ENCODE data around the gene TYW1B.
"Not testable (repeated sequence)": the region's sequence is repeated elsewhere in the genome, so short reads cannot be mapped to it uniquely, and the experiment has no call there.

The TYW1B gene

DNA sequence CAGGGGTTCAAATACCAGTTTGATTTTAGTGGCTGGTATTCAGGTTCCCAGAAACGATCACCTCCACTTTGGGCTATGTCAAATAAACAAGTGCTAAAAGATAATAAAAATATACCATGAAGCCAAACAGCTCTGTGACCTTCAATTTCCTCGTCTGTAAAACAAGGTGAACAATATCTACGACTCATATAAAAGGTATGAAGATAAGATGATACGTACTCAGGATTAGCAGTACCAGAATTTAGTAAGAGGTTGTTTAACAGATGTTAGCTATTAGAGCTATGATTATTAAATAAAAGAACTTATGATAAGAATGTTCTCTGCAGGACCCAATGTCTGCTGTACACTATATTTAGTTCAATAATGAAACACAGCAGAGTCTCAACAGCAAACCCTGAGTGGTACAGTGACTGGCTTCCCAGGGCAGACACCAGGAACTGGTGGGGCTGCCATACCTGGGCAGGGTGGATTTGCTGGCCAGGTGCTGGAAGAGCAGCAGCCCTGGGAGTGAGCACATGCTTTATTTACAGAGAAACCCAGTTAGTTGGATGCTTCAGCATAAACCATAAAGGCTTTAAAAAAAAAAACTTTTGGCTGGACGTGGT is 151.8 kb downstream of the TYW1B start:
- not testable (repeated sequence) for H3K4me1 Mint-ChIP-seq; H3K27ac Mint-ChIP-seq; DNase-seq; H3K27me3 Mint-ChIP-seq; H3K9me3 Mint-ChIP-seq; ATAC-seq (replicated peaks); H3K4me3 Mint-ChIP-seq
- H3K36me3 Mint-ChIP-seq = peaks cover 10 to 19% of the 10 kb centered on the region in 2 donors

DNA sequence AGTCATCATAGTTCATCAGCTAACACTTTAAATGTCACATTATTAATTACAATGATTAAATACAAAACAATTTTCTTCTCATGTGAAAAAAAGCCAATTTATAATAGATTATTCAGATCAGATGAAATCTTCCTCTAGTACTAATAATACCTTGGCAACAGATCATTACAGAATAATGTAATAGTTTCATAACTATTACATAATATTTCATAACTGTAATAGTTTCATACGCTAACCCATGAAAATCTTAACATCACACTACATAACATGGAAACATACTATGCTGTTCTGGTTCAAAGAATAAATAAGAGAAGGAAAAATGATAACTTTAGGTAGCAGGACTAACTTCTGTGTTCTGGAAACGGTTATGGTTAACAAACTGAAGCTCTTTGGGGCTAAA is 152.3 kb downstream of the TYW1B start:
- not testable (repeated sequence) for H3K4me3 Mint-ChIP-seq; H3K27me3 Mint-ChIP-seq; ATAC-seq (replicated peaks); DNase-seq; H3K4me1 Mint-ChIP-seq; H3K27ac Mint-ChIP-seq; H3K9me3 Mint-ChIP-seq
- H3K36me3 Mint-ChIP-seq = peaks cover 10 to 19% of the 10 kb centered on the region in 2 donors

DNA sequence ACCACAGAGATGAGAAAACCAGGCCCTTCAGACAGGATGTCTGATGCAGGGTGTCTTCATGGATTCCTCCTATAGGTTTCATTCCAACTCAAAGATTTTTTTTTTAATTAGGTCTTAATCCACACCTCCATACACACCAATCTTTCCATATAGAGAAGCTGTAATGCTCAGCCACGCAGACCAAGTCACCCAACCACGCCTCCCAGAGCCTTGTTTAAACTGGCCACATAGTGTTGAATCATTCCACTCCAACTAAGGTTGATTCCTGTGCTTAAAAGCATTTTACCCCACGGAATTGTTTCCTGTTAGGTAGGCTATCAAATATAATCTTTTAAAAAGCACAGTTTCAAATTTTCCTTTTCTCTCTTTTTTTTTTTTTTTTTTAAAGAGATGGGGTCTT is 153.6 kb downstream of the TYW1B start:
- Mint-ChIP-seq H3K4me1 (peaks cover 0 to 2% of the 10 kb centered on the region in 2 donors), H3K9me3 (peaks cover 0 to 2% of the 10 kb centered on the region in 2 donors), H3K4me3 (no peak overlapping the region), H3K27ac (no peak overlapping the region), H3K36me3 (peaks cover 10 to 14% of the 10 kb centered on the region in 2 donors), H3K27me3 (no peaks in the 10 kb centered on the region)
- ATAC-seq (replicated peaks) = no peak
- no peak for DNase-seq

DNA sequence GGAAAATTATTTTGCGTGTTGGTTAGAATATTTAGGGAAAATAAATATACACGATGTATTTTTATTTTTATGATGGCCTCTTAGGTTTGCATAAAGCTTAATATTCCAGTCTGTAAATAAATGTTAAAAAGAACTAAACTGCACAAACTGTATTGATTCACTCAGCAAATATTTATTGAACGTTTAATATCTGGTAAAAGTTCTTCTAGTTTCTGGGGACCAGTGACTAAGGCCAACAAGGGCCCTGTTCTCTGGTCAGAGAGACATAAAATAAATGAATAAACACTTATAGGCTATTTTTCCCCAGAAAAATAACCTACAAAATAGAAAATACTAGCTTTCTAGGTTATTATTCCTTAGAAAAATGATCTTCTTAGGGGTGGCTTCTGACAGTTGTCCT is 157.2 kb downstream of the TYW1B start:
- not testable (repeated sequence) for H3K27ac Mint-ChIP-seq; H3K4me1 Mint-ChIP-seq; ATAC-seq (replicated peaks); H3K27me3 Mint-ChIP-seq; H3K9me3 Mint-ChIP-seq; H3K4me3 Mint-ChIP-seq; H3K36me3 Mint-ChIP-seq; DNase-seq

DNA sequence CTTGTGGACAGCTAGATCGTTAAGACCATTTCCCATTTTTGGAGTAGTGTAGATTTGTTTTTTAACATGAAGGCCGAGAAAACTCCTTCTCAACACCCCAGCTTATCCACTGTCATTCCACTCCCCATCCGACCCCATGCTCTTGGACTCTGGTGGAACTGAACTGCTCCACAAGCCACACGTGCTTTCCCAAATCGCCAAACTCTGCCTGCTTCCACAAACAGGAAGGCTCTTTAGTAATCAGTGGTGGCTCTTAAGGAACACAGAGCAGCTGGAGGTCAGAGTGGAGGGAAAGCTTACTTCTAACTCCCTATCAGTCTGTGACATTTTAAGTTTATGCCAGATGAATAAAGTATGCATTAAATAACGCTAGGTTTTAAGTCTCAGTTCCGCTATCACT is 159.6 kb downstream of the TYW1B start:
- H3K36me3 Mint-ChIP-seq = peaks cover 14 to 15% of the 10 kb centered on the region in 2 donors
- not testable (repeated sequence) for H3K27ac Mint-ChIP-seq; H3K9me3 Mint-ChIP-seq; ATAC-seq (replicated peaks); H3K27me3 Mint-ChIP-seq; H3K4me1 Mint-ChIP-seq; DNase-seq; H3K4me3 Mint-ChIP-seq

DNA sequence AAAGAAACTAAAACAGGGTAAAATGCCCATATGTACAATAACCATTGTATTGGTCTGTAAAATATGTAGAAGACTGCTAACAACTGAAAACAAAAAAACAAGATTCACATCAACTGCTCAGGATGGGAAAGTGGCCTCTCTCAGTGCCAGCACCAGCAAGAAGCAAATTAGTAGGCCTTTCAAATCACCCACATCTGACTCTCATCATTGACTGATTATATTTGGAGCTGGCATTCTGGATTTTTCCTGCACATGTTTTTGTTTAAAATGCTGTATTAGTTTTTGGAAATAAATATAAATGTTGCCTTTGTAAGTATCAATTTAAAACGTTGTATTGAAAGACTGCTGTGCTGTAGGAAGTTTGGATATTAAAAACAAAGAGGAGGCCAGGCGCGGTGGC is 161.0 kb downstream of the TYW1B start:
- not testable (repeated sequence) for H3K9me3 Mint-ChIP-seq; H3K4me1 Mint-ChIP-seq; ATAC-seq (replicated peaks); H3K4me3 Mint-ChIP-seq; DNase-seq; H3K27me3 Mint-ChIP-seq; H3K27ac Mint-ChIP-seq
- peaks cover 10 to 13% of the 10 kb centered on the region in 2 donors for H3K36me3 Mint-ChIP-seq

DNA sequence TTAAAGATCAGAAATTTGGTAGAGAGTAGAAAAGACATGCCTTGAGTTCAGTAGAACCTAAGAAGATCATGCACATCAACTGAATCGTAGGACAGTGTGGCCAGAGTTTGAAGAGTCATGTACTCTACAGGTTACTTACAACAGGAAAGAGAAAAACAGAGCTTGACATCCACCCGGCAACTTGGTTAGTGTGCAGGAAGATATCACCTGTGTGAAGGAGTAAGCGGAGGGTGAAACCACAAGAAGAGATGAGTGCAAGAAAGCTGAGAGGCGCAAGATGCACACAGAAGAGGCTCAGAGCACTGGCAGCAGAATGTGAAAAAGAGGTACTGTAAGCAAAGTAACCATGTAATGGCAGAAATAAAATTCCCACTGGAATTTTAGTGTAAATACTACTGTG is 179.4 kb downstream of the TYW1B start:
- Mint-ChIP-seq H3K36me3 (peaks cover 14 to 19% of the 10 kb centered on the region in 2 donors), H3K4me1 (peaks cover 5 to 11% of the 10 kb centered on the region in 2 donors)
- not testable (repeated sequence) for DNase-seq; H3K27ac Mint-ChIP-seq; H3K4me3 Mint-ChIP-seq; H3K9me3 Mint-ChIP-seq; H3K27me3 Mint-ChIP-seq; ATAC-seq (replicated peaks)

DNA sequence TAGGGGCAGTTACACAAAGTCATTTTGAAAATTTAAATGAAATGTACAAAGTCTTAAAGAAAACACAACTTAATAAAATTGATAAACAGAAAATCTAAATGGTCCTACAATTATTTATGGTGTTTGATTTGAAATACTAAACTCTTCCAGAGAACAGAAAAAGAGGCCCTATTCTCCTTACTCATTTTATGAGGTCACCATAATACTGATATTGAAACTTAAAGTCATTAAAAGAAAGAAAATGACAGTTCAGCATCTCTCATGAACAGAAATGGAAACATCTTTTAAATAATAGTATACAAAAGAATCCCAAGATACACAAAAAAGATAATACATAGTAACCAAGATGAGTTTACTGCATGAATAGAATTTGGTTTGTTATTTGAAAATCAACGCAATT is 184.3 kb downstream of the TYW1B start:
- DNase-seq; H3K27me3 Mint-ChIP-seq; ATAC-seq (replicated peaks); H3K27ac Mint-ChIP-seq; H3K9me3 Mint-ChIP-seq; H3K4me3 Mint-ChIP-seq: not testable (repeated sequence)
- Mint-ChIP-seq H3K36me3 (peaks cover 10 to 14% of the 10 kb centered on the region in 2 donors), H3K4me1 (peaks cover 6 to 11% of the 10 kb centered on the region in 2 donors)

DNA sequence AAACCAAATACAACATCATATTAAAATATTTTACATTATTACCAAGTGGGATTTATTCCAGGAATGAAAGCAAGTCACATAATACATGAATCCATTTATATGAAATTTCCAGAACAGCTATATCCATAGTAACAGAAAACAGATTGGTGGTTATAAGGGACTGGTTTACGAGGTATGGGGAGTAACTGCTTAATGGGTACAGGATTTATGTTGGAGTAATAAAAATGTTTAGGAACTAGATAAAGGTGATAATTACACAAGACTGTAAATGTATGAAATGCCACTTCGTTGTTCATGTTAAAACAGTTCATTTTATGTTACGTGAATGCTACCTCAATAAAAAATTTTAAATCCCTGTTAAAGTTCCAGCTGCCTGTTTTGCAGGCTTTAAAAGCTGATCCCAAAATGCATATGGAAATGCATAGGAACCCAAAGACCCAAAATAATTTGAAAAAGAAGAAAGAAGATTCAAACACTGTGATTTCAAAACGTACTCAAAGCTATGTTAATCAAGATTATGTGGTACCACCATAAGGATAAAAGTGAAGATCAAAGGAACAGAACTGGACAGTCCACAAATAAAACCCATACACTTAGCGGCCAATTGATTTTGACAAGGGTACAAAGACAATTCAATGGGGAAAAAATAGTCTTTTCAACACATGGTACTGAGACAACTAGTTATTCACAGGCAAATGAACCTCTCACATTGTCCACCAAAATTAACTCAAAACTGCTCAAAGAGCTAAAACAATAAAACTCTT is 186.3 kb downstream of the TYW1B start:
- H3K4me3 Mint-ChIP-seq; DNase-seq; ATAC-seq (replicated peaks); H3K9me3 Mint-ChIP-seq; H3K4me1 Mint-ChIP-seq; H3K27me3 Mint-ChIP-seq; H3K27ac Mint-ChIP-seq; H3K36me3 Mint-ChIP-seq: not testable (repeated sequence)

DNA sequence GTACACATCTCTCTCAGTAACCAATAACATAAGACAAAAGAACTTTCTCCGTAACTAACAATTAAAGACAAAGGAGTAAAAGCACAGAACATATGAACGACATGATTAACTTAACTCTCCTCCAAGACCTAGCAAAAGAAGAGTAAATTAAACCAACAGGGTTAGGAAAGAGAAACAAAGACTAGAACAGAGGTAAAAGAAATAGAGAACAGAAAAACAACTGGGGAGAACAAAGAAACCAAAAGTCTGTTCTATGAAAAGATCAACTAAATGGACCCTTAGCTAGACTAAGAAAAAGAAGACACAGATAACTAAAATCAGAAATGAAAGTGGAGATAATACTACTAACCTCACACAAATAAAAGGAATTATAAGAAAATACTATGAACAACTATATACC is 187.3 kb downstream of the TYW1B start:
- not testable (repeated sequence) for ATAC-seq (replicated peaks); DNase-seq; H3K27me3 Mint-ChIP-seq; H3K9me3 Mint-ChIP-seq; H3K36me3 Mint-ChIP-seq; H3K27ac Mint-ChIP-seq; H3K4me1 Mint-ChIP-seq; H3K4me3 Mint-ChIP-seq

DNA sequence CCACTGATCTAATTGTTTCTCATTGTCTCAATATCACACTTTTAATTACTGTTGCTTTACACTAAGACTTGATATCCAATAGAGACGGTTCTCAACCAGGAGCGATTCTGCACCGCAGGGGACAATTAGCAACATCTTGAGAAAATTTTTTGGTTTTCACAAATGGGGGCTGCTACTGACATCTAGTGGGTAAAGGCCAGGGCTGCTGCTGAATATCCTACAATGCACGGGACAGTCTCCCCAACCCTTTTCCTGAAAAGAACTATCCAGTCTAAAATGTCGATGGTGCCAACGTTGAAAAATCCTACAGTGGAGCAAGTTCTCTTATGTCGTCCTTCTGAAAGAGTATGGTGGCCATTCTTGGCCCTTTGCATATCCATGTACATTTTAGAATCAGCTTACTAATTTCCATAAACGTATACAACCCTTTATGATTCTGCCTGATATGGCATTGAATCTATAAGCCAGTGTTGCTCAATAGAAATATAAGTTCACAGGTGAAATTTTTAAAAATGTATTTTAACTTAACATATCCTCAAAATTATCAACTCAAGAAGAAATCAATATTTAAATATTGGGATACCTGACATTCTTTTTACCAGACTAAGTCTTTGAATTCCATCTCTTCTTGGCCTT is 192.6 kb downstream of the TYW1B start:
- not testable (repeated sequence) for DNase-seq, H3K27me3 Mint-ChIP-seq, H3K27ac Mint-ChIP-seq, H3K4me3 Mint-ChIP-seq, H3K36me3 Mint-ChIP-seq, H3K9me3 Mint-ChIP-seq, H3K4me1 Mint-ChIP-seq
- ATAC-seq (replicated peaks) = peak in 1 of 2 donors; percentile 38

DNA sequence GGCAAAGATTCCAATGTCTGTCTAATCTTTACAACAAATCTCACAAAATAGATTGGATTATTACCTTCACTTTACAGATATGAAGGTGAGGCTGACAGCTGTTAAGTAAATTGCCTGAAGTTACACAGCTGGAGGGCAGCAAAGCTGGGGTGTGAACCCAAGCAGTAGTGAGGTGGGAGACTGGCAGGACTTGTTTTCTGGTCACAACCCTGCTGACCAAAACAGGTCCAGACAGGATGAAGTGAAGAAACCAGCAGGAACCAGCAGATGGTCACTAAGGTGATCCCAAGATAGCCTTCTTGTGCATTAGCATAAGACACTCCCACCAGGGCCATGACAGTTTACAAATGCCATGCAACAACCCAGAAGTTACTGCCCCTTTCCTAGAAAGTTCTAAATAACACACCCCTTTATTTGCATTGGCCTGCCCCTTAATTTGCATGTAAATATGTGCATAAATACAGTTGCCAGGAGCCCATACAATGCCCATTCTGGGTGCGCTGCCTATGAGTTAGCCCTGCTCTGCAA is 195.2 kb downstream of the TYW1B start:
- ATAC-seq (replicated peaks); H3K4me1 Mint-ChIP-seq; H3K4me3 Mint-ChIP-seq; H3K27me3 Mint-ChIP-seq; H3K9me3 Mint-ChIP-seq; H3K27ac Mint-ChIP-seq; DNase-seq; H3K36me3 Mint-ChIP-seq: not testable (repeated sequence)

DNA sequence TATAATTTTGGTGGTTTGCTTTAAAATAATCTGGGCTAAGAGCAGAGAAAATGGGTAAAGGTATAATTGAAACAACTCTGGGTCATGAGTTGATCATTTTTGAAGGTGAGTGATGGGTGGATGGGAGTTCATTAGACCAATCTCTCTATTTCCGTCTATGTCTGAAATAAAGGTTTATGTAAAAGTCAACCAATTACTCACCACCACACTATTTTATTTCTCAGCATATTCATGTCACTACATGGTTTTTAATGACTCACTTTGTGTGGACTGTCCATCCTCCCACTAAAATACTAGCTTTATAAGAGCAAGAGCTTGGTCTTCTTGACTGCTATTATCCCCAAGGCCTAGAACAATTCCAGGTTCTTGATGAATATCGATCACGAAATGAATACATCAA is 199.6 kb downstream of the TYW1B start:
- ATAC-seq (replicated peaks); H3K4me1 Mint-ChIP-seq; H3K27ac Mint-ChIP-seq; H3K9me3 Mint-ChIP-seq; H3K4me3 Mint-ChIP-seq; H3K27me3 Mint-ChIP-seq; DNase-seq: not testable (repeated sequence)
- peaks cover 9 to 21% of the 10 kb centered on the region in 2 donors for H3K36me3 Mint-ChIP-seq

DNA sequence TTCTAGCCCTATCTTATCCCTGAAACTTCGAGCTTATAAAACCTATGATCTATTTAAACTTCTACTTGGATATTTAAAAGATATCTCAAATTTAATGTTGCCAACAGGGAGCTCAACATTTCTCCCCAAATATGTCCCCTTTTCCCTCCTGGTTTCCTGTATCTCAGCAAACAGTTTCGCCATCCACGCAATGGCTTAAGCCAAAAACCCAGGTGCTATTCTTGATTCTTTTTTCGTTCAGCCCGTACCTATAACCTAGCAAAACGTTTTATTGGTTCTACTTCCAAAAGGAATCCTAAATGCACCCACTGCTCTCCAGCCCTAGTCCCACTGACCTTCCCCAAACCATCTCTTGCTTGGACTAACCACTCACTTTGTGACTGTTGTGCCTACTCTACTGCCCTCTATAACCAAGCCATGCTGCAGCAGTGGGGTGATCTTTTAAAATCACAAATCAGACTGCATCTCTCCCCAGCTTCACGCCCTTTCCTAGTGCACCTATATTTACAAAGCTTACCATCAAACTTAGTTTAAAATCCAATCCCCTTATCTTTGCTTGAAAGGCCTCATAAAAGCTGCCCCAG is 201.5 kb downstream of the TYW1B start:
- H3K4me1 Mint-ChIP-seq; ATAC-seq (replicated peaks); DNase-seq; H3K27me3 Mint-ChIP-seq; H3K9me3 Mint-ChIP-seq; H3K27ac Mint-ChIP-seq; H3K4me3 Mint-ChIP-seq: not testable (repeated sequence)
- peaks cover 10 to 23% of the 10 kb centered on the region in 2 donors for H3K36me3 Mint-ChIP-seq

Data from stimulated activated naive B cell treated with anti-CD40 and anti-IgM and Interleukin-4, amounts not matched to agents 10 μg/mL and 1 μg/mL and 100 μg/mL, for 72 hours (primary cell).